ENCODE measurements around the gene SPIN4.

Gene SPIN4

GRCh38 chrX:63330681-63331080 is 20.5 kb downstream of the SPIN4 start:
- Histone ChIP-seq H2AFZ (no peak overlapping the region), H3K4me2 (ENCODE audit: low read length) (no peak overlapping the region), H3K27ac (no peak overlapping the region), H3K4me1 (no peaks in the 10 kb centered on the region), H3K79me2 (no peaks in the 10 kb centered on the region), H3K4me3 (ENCODE audit: low read depth, low read length) (no peak overlapping the region), H3K36me3 (ENCODE audit: control insufficient read depth, insufficient read depth, low read length) (no peaks in the 10 kb centered on the region), H3K27me3 (ENCODE audit: control insufficient read depth, insufficient read depth, low read length) (no peaks in the 10 kb centered on the region), H3K9me3 (ENCODE audit: control insufficient read depth, low read length) (no peaks in the 10 kb centered on the region), H3K9ac (no peak overlapping the region)
- TF ChIP-seq, protein P1, sequence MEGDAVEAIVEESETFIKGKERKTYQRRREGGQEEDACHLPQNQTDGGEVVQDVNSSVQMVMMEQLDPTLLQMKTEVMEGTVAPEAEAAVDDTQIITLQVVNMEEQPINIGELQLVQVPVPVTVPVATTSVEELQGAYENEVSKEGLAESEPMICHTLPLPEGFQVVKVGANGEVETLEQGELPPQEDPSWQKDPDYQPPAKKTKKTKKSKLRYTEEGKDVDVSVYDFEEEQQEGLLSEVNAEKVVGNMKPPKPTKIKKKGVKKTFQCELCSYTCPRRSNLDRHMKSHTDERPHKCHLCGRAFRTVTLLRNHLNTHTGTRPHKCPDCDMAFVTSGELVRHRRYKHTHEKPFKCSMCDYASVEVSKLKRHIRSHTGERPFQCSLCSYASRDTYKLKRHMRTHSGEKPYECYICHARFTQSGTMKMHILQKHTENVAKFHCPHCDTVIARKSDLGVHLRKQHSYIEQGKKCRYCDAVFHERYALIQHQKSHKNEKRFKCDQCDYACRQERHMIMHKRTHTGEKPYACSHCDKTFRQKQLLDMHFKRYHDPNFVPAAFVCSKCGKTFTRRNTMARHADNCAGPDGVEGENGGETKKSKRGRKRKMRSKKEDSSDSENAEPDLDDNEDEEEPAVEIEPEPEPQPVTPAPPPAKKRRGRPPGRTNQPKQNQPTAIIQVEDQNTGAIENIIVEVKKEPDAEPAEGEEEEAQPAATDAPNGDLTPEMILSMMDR (IDR thresholded peaks at IDR 0.05), result no peak

DNA sequence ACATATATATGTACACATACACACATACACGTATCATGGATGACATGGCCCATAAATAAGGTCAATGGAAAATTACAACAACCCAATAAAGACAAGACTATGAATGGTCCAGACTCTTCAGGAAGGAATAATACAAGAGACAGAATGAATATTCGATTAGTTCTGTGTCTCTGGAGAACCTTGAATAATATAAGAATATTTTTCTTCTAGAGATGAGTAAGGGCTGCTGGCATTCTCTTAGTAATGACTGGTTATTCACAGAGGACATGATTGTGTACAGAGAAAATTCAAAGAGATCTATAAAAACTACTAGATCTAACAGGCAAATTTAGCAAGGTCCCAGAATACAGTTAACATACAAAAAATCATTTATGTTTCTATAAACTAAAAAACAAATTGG is 23.3 kb downstream of the SPIN4 start:
- H3K36me3 ChIP-seq (ENCODE audit: control insufficient read depth, insufficient read depth, low read length), result no peaks in the 10 kb centered on the region

GRCh38 chrX:63299596-63299995 is 51.5 kb downstream of the SPIN4 start:
- H3K27ac ChIP-seq, result no peak overlapping the region
- no peak overlapping the region for H3K4me3 ChIP-seq (ENCODE audit: low read depth, low read length)
- TF ChIP-seq, protein P1 (IDR thresholded peaks at IDR 0.05), result no peak

More for the DNA sequence above, 23.3 kb downstream of the SPIN4 start:
- Histone ChIP-seq H3K4me1 (no peaks in the 10 kb centered on the region), H2AFZ (no peak overlapping the region), H3K4me3 (ENCODE audit: low read depth, low read length) (no peak overlapping the region), H3K79me2 (no peaks in the 10 kb centered on the region), H3K27me3 (ENCODE audit: control insufficient read depth, insufficient read depth, low read length) (no peaks in the 10 kb centered on the region), H3K9ac (no peak overlapping the region), H3K9me3 (ENCODE audit: control insufficient read depth, low read length) (no peaks in the 10 kb centered on the region), H3K27ac (no peak overlapping the region), H3K4me2 (ENCODE audit: low read length) (no peak overlapping the region)
- TF ChIP-seq, protein P1 (IDR thresholded peaks at IDR 0.05), result no peak

More at GRCh38 chrX:63299596-63299995, 51.5 kb downstream of the SPIN4 start:
- no peaks in the 10 kb centered on the region for H3K4me1 ChIP-seq
- H3K79me2 ChIP-seq, result no peaks in the 10 kb centered on the region
- H3K4me2 ChIP-seq (ENCODE audit: low read length), result no peak overlapping the region
- H3K9me3 ChIP-seq (ENCODE audit: control insufficient read depth, low read length), result no peaks in the 10 kb centered on the region
- H3K36me3 ChIP-seq (ENCODE audit: control insufficient read depth, insufficient read depth, low read length), result no peaks in the 10 kb centered on the region
- H3K27me3 ChIP-seq (ENCODE audit: control insufficient read depth, insufficient read depth, low read length), result no peaks in the 10 kb centered on the region
- H3K9ac ChIP-seq, result no peak overlapping the region
- no peak overlapping the region for H2AFZ ChIP-seq

Data from parathyroid adenoma (tissue), 2 donors.